Activated CD8-positive, alpha-beta memory T cell treated with anti-CD3 and anti-CD28 coated beads for 1 hour (primary cell): ENCODE measurements around the gene SPSB4.

Source experiments
- DNase-seq, 2 donors: peaks; one replicate each; pipeline ENCODE4 v3.0.0-alpha.2; 2020; ENCODE audit warnings: low read depth in 1 of 2; ENCODE audit errors: extremely low read depth in 1 of 2

SPSB4 gene

GRCh38 chr3:141150081-141150830 is 99.1 kb downstream of the SPSB4 start:
- DNase-seq = no peak

GRCh38 chr3:141150931-141151330 is 99.8 kb downstream of the SPSB4 start:
- DNase-seq = no peak

GRCh38 chr3:141151439-141151838 is 100.3 kb downstream of the SPSB4 start:
- no peak for DNase-seq

- DNase-seq = no peak
Measured at GRCh38 chr3:141152130-141152529, 101.0 kb downstream of the SPSB4 start.

GRCh38 chr3:141152801-141153678 is 101.9 kb downstream of the SPSB4 start:
- no peak for DNase-seq

- no peak for DNase-seq
Measured at GRCh38 chr3:141153679-141153966, 102.5 kb downstream of the SPSB4 start.

GRCh38 chr3:141164852-141165251 is 113.7 kb downstream of the SPSB4 start:
- DNase-seq = no peak

- DNase-seq = no peak
Measured at GRCh38 chr3:141167681-141168080, 116.5 kb downstream of the SPSB4 start.

- DNase-seq = no peak
Measured at GRCh38 chr3:141170678-141171295, 119.6 kb downstream of the SPSB4 start.

GRCh38 chr3:141174674-141175073 is 123.5 kb downstream of the SPSB4 start:
- DNase-seq = no peak

GRCh38 chr3:141176775-141177174 is 125.6 kb downstream of the SPSB4 start:
- no peak for DNase-seq

- no peak for DNase-seq
Measured at GRCh38 chr3:141178026-141178425, 126.9 kb downstream of the SPSB4 start.

- DNase-seq = no peak
Measured at GRCh38 chr3:141178551-141178950, 127.4 kb downstream of the SPSB4 start.

- no peak for DNase-seq
Measured at GRCh38 chr3:141179983-141180382, 128.8 kb downstream of the SPSB4 start.

GRCh38 chr3:141181196-141181595 is 130.0 kb downstream of the SPSB4 start:
- no peak for DNase-seq

- no peak for DNase-seq
Measured at GRCh38 chr3:141181819-141182218, 130.7 kb downstream of the SPSB4 start.

GRCh38 chr3:141183606-141184005 is 132.5 kb downstream of the SPSB4 start:
- no peak for DNase-seq

GRCh38 chr3:141184430-141184829 is 133.3 kb downstream of the SPSB4 start:
- DNase-seq = no peak

GRCh38 chr3:141191097-141191749 is 140.1 kb downstream of the SPSB4 start:
- no peak for DNase-seq

GRCh38 chr3:141192345-141192744 is 141.2 kb downstream of the SPSB4 start:
- peak; percentile 87 to 95 for DNase-seq

GRCh38 chr3:141193066-141193830 is 142.1 kb downstream of the SPSB4 start:
- no peak for DNase-seq
